Adrenal gland (tissue), 5 donors: ENCODE results near the gene HBE1.

ENCODE experiments used
- POLR2A ChIP-seq, 2 donors: fragments of 450-650 bp; IDR thresholded peaks; one replicate each; pipeline ENCODE4 v1.6.1; 2017; ENCODE audit warnings: antibody characterized with exemption in 2 of 2, mild to moderate bottlenecking in 2 of 2, moderate library complexity in 1 of 2
- TF ChIP-seq, protein P1 (sequence below), 6 experiments: fragments of 450-650 bp in 4 of 6; fragments of 200-600 bp in 2 of 6; sonication (generic) in 1 of 6; IDR thresholded peaks; 1 replicate in 5 of 6; 2 replicates in 1 of 6; pipeline versions ENCODE4 v1.5.1 to v1.8.0; 2016 to 2021; ENCODE audit warnings: antibody characterized with exemption in 6 of 6, mild to moderate bottlenecking in 2 of 6, moderate library complexity in 1 of 6
- donor health status: DM: no; HTN: no; CAD: no.

DNA sequence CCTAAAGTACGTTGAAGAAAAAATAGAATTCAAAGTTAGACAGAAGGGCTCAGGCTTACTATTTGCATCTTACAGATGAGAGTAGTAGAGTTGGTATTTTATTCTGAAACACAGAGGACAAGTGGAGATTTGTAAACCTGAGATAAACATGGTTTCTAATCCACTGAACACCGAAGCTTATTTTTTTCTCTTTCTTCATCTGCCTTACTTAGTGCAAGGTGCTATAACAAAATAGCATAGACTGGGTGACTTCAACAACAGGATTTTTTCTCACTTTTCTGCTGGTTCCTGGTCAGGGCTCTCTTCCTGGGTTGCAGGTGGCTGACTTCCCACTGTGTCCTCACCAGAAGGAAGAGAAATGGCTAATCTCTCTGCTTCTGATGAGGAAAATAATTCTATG lies 18.0 kb downstream of the HBE1 start:
- TF ChIP-seq POLR2A (IDR thresholded peaks at IDR 0.05) = no peak
- TF ChIP-seq, protein P1, sequence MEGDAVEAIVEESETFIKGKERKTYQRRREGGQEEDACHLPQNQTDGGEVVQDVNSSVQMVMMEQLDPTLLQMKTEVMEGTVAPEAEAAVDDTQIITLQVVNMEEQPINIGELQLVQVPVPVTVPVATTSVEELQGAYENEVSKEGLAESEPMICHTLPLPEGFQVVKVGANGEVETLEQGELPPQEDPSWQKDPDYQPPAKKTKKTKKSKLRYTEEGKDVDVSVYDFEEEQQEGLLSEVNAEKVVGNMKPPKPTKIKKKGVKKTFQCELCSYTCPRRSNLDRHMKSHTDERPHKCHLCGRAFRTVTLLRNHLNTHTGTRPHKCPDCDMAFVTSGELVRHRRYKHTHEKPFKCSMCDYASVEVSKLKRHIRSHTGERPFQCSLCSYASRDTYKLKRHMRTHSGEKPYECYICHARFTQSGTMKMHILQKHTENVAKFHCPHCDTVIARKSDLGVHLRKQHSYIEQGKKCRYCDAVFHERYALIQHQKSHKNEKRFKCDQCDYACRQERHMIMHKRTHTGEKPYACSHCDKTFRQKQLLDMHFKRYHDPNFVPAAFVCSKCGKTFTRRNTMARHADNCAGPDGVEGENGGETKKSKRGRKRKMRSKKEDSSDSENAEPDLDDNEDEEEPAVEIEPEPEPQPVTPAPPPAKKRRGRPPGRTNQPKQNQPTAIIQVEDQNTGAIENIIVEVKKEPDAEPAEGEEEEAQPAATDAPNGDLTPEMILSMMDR (IDR thresholded peaks at IDR 0.05) = no peak
